ENCODE measurements around the gene RHOH. TPM values are rescaled to one million over a fixed set of nuclear protein-coding genes. Genes with fewer than 3 reads are reported as not detected.
"Not testable (repeated sequence)": the region's sequence is repeated elsewhere in the genome, so short reads cannot be mapped to it uniquely, and the experiment has no call there.

Gene RHOH
- total RNA-seq = 100 to 1,000 TPM; 140 to 169 TPM

- ATAC-seq (peak; percentile 43 to 44), DNase-seq (ENCODE audit: low spot score) (peak; percentile 86)
- H3K9me3 Mint-ChIP-seq = no peaks in the 10 kb centered on the region
- no peaks in the 10 kb centered on the region for H3K27me3 Mint-ChIP-seq
- H3K4me3 Mint-ChIP-seq = peak within 1 kb of the TSS; percentile 99
- H3K36me3 Mint-ChIP-seq = peaks cover 23% of the 10 kb centered on the region
- H3K4me1 Mint-ChIP-seq (ENCODE audit: low read depth in 2 of 2) = peaks cover 57 to 82% of the 10 kb centered on the region in 2 donors
- H3K27ac Mint-ChIP-seq = peak within 1 kb of the TSS; percentile 98
Measured at GRCh38 chr4:40196724-40197281, at the start of gene RHOH. Gene RHOH (plus strand): TSS chr4:40197031. CDS start chr4:40243387, 46,356 bp downstream.

- H3K4me3 Mint-ChIP-seq; H3K36me3 Mint-ChIP-seq; H3K27ac Mint-ChIP-seq; ATAC-seq; H3K27me3 Mint-ChIP-seq; H3K9me3 Mint-ChIP-seq; DNase-seq (ENCODE audit: low spot score): not testable (repeated sequence)
- peaks cover 4 to 10% of the 10 kb centered on the region in 2 donors for H3K4me1 Mint-ChIP-seq (ENCODE audit: low read depth in 2 of 2)
Measured at GRCh38 chr4:40147490-40147889, 49.3 kb upstream of the RHOH start.

- ATAC-seq (peak; percentile 72 to 77), DNase-seq (ENCODE audit: low spot score) (peak; percentile 72)
- Mint-ChIP-seq H3K27me3 (no peaks in the 10 kb centered on the region), H3K4me3 (no peak overlapping the region), H3K4me1 (ENCODE audit: low read depth in 2 of 2) (peaks cover 4 to 12% of the 10 kb centered on the region in 2 donors), H3K36me3 (peaks cover 6% of the 10 kb centered on the region), H3K27ac (peak overlapping the region; percentile 16 to 80), H3K9me3 (no peaks in the 10 kb centered on the region)
Measured at GRCh38 chr4:40149960-40150385, 46.9 kb upstream of the RHOH start.

GRCh38 chr4:40150932-40151331, 45.9 kb upstream of the RHOH start:
- no peak for ATAC-seq
- Mint-ChIP-seq H3K36me3 (peaks cover 6% of the 10 kb centered on the region), H3K27me3 (no peaks in the 10 kb centered on the region), H3K4me1 (ENCODE audit: low read depth in 2 of 2) (peaks cover 4 to 12% of the 10 kb centered on the region in 2 donors), H3K4me3 (no peak overlapping the region), H3K9me3 (no peaks in the 10 kb centered on the region), H3K27ac (peak overlapping the region in 1 of 2 donors; percentile 80)
- DNase-seq (ENCODE audit: low spot score) = no peak

GRCh38 chr4:40152637-40153036, 44.2 kb upstream of the RHOH start:
- Mint-ChIP-seq H3K27ac (peak overlapping the region in 1 of 2 donors; percentile 80), H3K27me3 (no peaks in the 10 kb centered on the region), H3K36me3 (peaks cover 6% of the 10 kb centered on the region), H3K4me1 (ENCODE audit: low read depth in 2 of 2) (peaks cover 4 to 12% of the 10 kb centered on the region in 2 donors), H3K9me3 (no peaks in the 10 kb centered on the region), H3K4me3 (no peak overlapping the region)
- ATAC-seq = no peak
- no peak for DNase-seq (ENCODE audit: low spot score)

DNA sequence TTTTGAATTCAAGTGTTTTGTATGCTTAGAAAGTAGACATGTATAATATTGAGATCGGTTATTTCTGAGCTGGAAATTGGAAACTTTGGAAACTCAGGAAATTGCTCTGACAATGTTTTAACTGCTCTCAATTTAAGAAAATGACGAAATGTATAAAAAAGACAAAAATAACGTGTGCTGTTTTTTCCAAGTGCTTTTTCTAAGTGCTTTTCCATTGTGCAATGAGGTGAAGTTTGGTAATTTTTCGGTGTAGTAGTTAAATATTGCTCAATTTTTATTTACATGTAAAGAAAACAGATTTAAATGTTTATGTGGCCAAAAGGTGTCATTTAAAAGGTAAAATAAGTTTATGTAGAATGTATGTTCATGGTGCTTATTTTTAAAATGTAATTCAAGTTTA, 39.4 kb upstream of the RHOH start:
- H3K36me3 Mint-ChIP-seq = peaks cover 3% of the 10 kb centered on the region

DNA sequence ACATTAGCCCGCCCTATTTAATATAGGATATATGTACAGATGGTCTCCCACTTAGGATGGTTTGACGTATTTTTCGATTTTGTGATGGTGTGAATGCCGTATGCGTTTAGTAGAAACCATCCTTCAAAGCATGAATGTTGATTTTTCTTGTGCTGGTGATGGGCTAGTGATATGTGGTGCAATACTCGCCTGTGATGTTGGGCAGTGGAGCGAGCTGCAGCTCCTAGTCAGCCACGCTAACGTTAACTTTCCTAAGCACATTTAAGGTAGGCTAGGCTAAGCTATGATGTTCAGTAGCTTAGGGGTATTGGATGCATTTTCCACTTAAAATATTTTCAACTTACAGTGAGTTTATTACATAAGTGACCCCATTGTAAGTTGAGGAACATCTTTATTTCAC, 36.6 kb upstream of the RHOH start:
- DNase-seq (ENCODE audit: low spot score) (no peak), ATAC-seq (no peak)
- H3K4me3 Mint-ChIP-seq = no peak overlapping the region
- no peak overlapping the region for H3K27ac Mint-ChIP-seq
- H3K4me1 Mint-ChIP-seq (ENCODE audit: low read depth in 2 of 2) = no peaks in the 10 kb centered on the region
- H3K27me3 Mint-ChIP-seq = no peaks in the 10 kb centered on the region
- peaks cover 4% of the 10 kb centered on the region for H3K36me3 Mint-ChIP-seq
- no peaks in the 10 kb centered on the region for H3K9me3 Mint-ChIP-seq

More for the DNA sequence above, 39.4 kb upstream of the RHOH start:
- DNase-seq (ENCODE audit: low spot score) = no peak
- Mint-ChIP-seq H3K27ac (no peak overlapping the region), H3K4me3 (no peak overlapping the region), H3K9me3 (no peaks in the 10 kb centered on the region), H3K4me1 (ENCODE audit: low read depth in 2 of 2) (peaks cover 0 to 2% of the 10 kb centered on the region in 2 donors), H3K27me3 (no peaks in the 10 kb centered on the region)
- no peak for ATAC-seq

GRCh38 chr4:40164459-40164858, 32.4 kb upstream of the RHOH start:
- Mint-ChIP-seq H3K27ac (no peak overlapping the region), H3K9me3 (peaks cover 8% of the 10 kb centered on the region), H3K36me3 (peaks cover 20% of the 10 kb centered on the region), H3K4me3 (no peak overlapping the region), H3K4me1 (ENCODE audit: low read depth in 2 of 2) (peaks cover 0 to 10% of the 10 kb centered on the region in 2 donors), H3K27me3 (no peaks in the 10 kb centered on the region)
- ATAC-seq (no peak), DNase-seq (ENCODE audit: low spot score) (no peak)

DNA sequence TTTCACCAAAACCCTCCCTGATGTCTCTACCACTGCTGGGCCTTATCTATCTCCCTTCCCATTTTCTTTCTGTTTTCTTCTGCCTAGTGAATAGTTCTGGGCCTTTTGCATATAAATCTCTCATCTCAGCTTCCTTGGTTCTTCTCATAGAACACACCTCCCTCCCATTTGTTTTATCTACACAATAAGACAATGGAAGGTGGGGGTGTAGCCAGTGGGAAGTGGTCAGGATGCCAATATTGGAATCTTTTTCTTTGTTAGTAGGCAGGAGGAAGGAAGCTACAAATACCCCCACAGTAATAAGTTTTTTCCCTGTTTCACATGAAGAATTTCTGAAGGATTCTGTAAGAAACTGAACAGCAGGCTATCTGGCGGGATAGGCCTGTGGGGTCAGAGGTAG, 30.9 kb upstream of the RHOH start:
- H3K9me3 Mint-ChIP-seq = peaks cover 8% of the 10 kb centered on the region
- H3K27ac Mint-ChIP-seq = no peak overlapping the region
- H3K4me3 Mint-ChIP-seq = no peak overlapping the region
- ATAC-seq (no peak), DNase-seq (ENCODE audit: low spot score) (no peak)
- H3K36me3 Mint-ChIP-seq = peaks cover 20% of the 10 kb centered on the region
- no peaks in the 10 kb centered on the region for H3K27me3 Mint-ChIP-seq
- peaks cover 0 to 10% of the 10 kb centered on the region in 2 donors for H3K4me1 Mint-ChIP-seq (ENCODE audit: low read depth in 2 of 2)

DNA sequence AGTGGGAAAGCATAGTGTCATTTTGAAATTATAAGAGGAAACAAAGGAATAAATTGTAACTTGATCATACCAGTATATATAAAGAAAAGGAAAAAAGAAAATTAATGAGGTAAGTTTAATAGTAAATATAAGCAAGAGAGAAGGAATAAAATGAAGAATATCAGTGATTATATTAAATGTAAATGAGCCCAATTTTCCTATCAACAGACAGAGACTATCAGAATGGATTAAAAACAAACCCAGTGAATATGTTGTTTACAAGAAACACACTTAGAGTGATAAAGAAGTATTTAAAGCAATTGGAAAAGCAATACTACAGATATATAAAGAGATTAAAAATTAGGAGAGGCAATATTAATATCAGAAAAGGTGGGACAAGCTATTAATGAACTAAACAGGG, 28.8 kb upstream of the RHOH start:
- peaks cover 8% of the 10 kb centered on the region for H3K9me3 Mint-ChIP-seq
- H3K27me3 Mint-ChIP-seq = no peaks in the 10 kb centered on the region
- H3K27ac Mint-ChIP-seq = no peak overlapping the region
- ATAC-seq (no peak), DNase-seq (ENCODE audit: low spot score) (no peak)
- H3K4me3 Mint-ChIP-seq = no peak overlapping the region
- H3K4me1 Mint-ChIP-seq (ENCODE audit: low read depth in 2 of 2) = peaks cover 4 to 15% of the 10 kb centered on the region in 2 donors
- H3K36me3 Mint-ChIP-seq = peaks cover 16% of the 10 kb centered on the region

- peaks cover 16% of the 10 kb centered on the region for H3K36me3 Mint-ChIP-seq
- no peak overlapping the region for H3K27ac Mint-ChIP-seq
- no peaks in the 10 kb centered on the region for H3K27me3 Mint-ChIP-seq
- ATAC-seq (no peak), DNase-seq (ENCODE audit: low spot score) (no peak)
- H3K4me3 Mint-ChIP-seq = no peak overlapping the region
- H3K9me3 Mint-ChIP-seq = peaks cover 8% of the 10 kb centered on the region
- peaks cover 12 to 24% of the 10 kb centered on the region in 2 donors for H3K4me1 Mint-ChIP-seq (ENCODE audit: low read depth in 2 of 2)
Measured at GRCh38 chr4:40170588-40170987, 26.2 kb upstream of the RHOH start.

DNA sequence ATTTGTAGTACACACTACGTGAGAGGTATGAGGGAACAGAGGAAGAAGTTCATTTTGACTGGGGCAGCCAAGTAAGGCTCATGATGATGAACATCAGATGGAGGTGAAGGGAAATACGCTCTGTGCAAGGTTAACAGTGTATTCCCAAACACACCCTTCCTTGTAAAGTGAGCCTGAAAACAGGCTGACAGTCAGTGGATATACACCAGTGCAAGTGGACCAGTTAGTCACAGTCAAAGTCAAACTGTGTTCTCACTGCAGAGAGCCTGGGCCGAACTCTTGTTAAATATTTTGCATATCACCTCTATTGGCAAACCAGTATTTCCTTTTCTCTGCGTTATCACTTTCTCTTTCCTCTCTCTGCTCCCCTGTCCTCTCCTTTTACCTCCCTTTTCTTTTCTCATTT, 23.4 kb upstream of the RHOH start:
- peak; percentile 75 to 80 for ATAC-seq
- peak overlapping the region; percentile 16 for H3K4me3 Mint-ChIP-seq
- H3K27me3 Mint-ChIP-seq = no peaks in the 10 kb centered on the region
- H3K9me3 Mint-ChIP-seq = no peaks in the 10 kb centered on the region
- peak overlapping the region in 1 of 2 donors; percentile 47 for H3K27ac Mint-ChIP-seq
- DNase-seq (ENCODE audit: low spot score) = no peak
- H3K4me1 Mint-ChIP-seq (ENCODE audit: low read depth in 2 of 2) = peaks cover 12 to 14% of the 10 kb centered on the region in 2 donors
- no peaks in the 10 kb centered on the region for H3K36me3 Mint-ChIP-seq

DNA sequence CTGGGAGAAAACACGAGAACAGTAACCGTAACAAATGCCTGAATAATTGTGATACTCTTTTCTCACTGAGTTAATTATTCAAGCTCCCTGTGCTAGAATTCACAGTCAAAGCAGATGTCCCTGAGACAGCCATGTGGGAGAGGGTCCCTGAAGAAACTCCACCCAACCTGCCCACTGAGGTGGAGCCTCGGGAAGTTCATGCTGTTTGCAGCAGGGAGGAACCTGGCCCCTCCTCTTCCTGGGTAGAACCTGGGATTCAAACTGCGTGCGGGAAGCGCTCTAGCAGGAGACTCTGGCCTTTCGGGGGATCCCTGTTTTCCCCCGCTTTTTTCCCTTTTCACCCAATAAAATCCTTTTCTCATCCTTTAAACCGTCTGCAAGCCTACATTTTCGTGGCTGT, 20.2 kb upstream of the RHOH start:
- Mint-ChIP-seq H3K27me3 (no peaks in the 10 kb centered on the region), H3K4me1 (ENCODE audit: low read depth in 2 of 2) (peaks cover 20 to 24% of the 10 kb centered on the region in 2 donors), H3K4me3 (no peak overlapping the region), H3K27ac (no peak overlapping the region), H3K36me3 (no peaks in the 10 kb centered on the region), H3K9me3 (no peaks in the 10 kb centered on the region)
- DNase-seq (ENCODE audit: low spot score) = no peak
- no peak for ATAC-seq

DNA sequence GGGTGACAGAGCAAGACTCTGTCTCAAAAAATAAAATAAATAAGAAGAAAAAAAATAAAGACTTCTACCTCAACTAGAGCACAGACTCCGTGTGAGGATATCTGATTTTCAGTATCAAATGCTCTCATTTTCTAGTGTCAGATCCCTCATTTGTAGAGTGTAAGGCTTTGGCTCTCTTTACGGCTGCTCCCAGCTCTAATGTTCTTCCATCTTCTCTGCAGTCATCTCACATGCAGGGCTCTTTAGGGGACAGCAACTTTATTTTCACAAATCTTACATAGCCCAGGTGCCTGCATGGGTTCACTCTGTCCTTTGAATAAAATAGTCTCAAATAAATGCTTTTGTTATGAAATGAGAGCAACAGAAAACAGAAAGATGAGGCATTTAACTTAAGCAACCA, 19.2 kb upstream of the RHOH start:
- Mint-ChIP-seq H3K4me3 (no peak overlapping the region), H3K9me3 (no peaks in the 10 kb centered on the region), H3K27ac (peak overlapping the region in 1 of 2 donors; percentile 78), H3K36me3 (no peaks in the 10 kb centered on the region), H3K27me3 (no peaks in the 10 kb centered on the region), H3K4me1 (ENCODE audit: low read depth in 2 of 2) (peaks cover 20 to 24% of the 10 kb centered on the region in 2 donors)
- DNase-seq (ENCODE audit: low spot score) (no peak), ATAC-seq (no peak)

- no peaks in the 10 kb centered on the region for H3K9me3 Mint-ChIP-seq
- no peak for DNase-seq (ENCODE audit: low spot score)
- ATAC-seq = no peak
- H3K36me3 Mint-ChIP-seq = no peaks in the 10 kb centered on the region
- H3K27ac Mint-ChIP-seq = peak overlapping the region in 1 of 2 donors; percentile 78
- peaks cover 10 to 16% of the 10 kb centered on the region in 2 donors for H3K4me1 Mint-ChIP-seq (ENCODE audit: low read depth in 2 of 2)
- no peak overlapping the region for H3K4me3 Mint-ChIP-seq
- no peaks in the 10 kb centered on the region for H3K27me3 Mint-ChIP-seq
Measured at GRCh38 chr4:40178672-40179071, 18.2 kb upstream of the RHOH start.

Data from natural killer cell treated with Interleukin-12 subunit alpha and Interleukin-12 subunit beta and Interleukin-15 and Interleukin-18, amount 100 ng/mL, for 72 hours (primary cell).